A549 (cell line): ENCODE data around the gene GPR55. TPM values are rescaled to one million over a fixed set of nuclear protein-coding genes. Genes with fewer than 3 reads are reported as not detected.
A peak's percentile ranks its signal among the peaks of the same experiment; 100 is the strongest.

Experiments
- ATAC-seq, 2 experiments: fragments of 200-7000 bp in 1 of 2; fragments of >200 bp in 1 of 2; cut with Nextera tagmentation in 1 of 2; cut with Tn5 transposase in 1 of 2; 3 replicates each; pipeline versions ENCODE4 v1.8.0 to v1.9.1; 2018 to 2020; ENCODE audit warnings: mild to moderate bottlenecking in 1 of 2, moderate library complexity in 1 of 2
- CTCF ChIA-PET: fragments of 300-600 bp; sonication (Branson Sonifier 250); formaldehyde crosslinking; extraction: SDS; loops from one replicate; lab custom pipeline; 2021; ENCODE audit warnings: antibody characterized with exemption, inconsistent platforms; lab: Yijun Ruan, JAX
- POLR2A ChIA-PET: fragments of 350-600 bp; formaldehyde crosslinking; extraction: SDS; loops from one replicate; lab custom pipeline; 2021; ENCODE audit warnings: antibody characterized with exemption, inconsistent platforms; lab: Yijun Ruan, JAX
- DNase-seq, 2 experiments: peaks; one replicate each; pipeline versions ENCODE4 v3.0.0 to v3.0.0-alpha.2; 2011 to 2016; ENCODE audit warnings: low read depth in 1 of 2, low spot score in 1 of 2
- FAIRE-seq: peaks from 2 replicates; lab custom pipeline; 2011; peaks lifted over from hg19 to GRCh38; lab: Jason Lieb, UNC
- H3K27ac ChIP-seq, 2 experiments: fragments of >200 bp; sonication (Bioruptor Twin); formaldehyde crosslinking; 3 replicates each; pipeline ENCODE4 v1.5.1; 2016 to 2017
- H3K4me1 ChIP-seq: fragments of >200 bp; sonication (Bioruptor Twin); formaldehyde crosslinking; 3 replicates; pipeline ENCODE4 v1.6.1; 2016
- H3K4me2 ChIP-seq: fragments of >200 bp; sonication (Bioruptor Twin); formaldehyde crosslinking; 3 replicates; pipeline ENCODE4 v1.6.1; 2016
- H3K4me3 ChIP-seq: fragments of >200 bp; sonication (Bioruptor Twin); formaldehyde crosslinking; 3 replicates; pipeline ENCODE4 v1.5.1; 2016
- H3K9me3 ChIP-seq: fragments of >200 bp; sonication (Bioruptor Twin); formaldehyde crosslinking; 3 replicates; pipeline ENCODE4 v1.6.1; 2016
- ATOH8 ChIP-seq: fragments of 250-450 bp; sonication (Bioruptor Pico); IDR thresholded peaks from 2 replicates; pipeline ENCODE4 v1.5.0; 2020; ENCODE audit warnings: low read depth, mild to moderate bottlenecking, moderate library complexity
- E2F6 ChIP-seq: IDR thresholded peaks from 2 replicates; pipeline ENCODE4 v1.6.1; 2012; ENCODE audit warnings: low read depth, borderline replicate concordance
- EHMT2 ChIP-seq: fragments of 200-600 bp; sonication (generic); IDR thresholded peaks from 2 replicates; pipeline ENCODE4 v1.6.1; 2016; ENCODE audit warnings: antibody characterized with exemption, low read depth, mild to moderate bottlenecking, moderate library complexity
- FOSB ChIP-seq: fragments of 250-450 bp; sonication (Bioruptor Pico); IDR thresholded peaks from 2 replicates; pipeline ENCODE4 v1.5.0; 2020; ENCODE audit warnings: mild to moderate bottlenecking, moderate library complexity
- FOXS1 ChIP-seq: fragments of 250-450 bp; sonication (Bioruptor Pico); IDR thresholded peaks from 2 replicates; pipeline ENCODE4 v1.5.0; 2020; ENCODE audit warnings: mild to moderate bottlenecking, moderate library complexity
- HDAC2 ChIP-seq: fragments of 200-600 bp; sonication (generic); IDR thresholded peaks from 2 replicates; pipeline ENCODE4 v1.6.1; 2016
- HES2 ChIP-seq: fragments of >200 bp; sonication (Bioruptor Twin); formaldehyde crosslinking; IDR thresholded peaks from 2 replicates; pipeline ENCODE4 v1.6.1; 2016
- JUNB ChIP-seq: fragments of >200 bp; sonication (Bioruptor Twin); formaldehyde crosslinking; IDR thresholded peaks from 2 replicates; pipeline ENCODE4 v1.6.1; 2016
- KDM1A ChIP-seq: fragments of 200-600 bp; sonication (generic); IDR thresholded peaks from 2 replicates; pipeline ENCODE4 v1.6.1; 2016; ENCODE audit warnings: low read depth, mild to moderate bottlenecking
- KDM5A ChIP-seq: fragments of 200-600 bp; sonication (generic); IDR thresholded peaks from 2 replicates; pipeline ENCODE4 v1.6.1; 2016; ENCODE audit warnings: antibody characterized with exemption, mild to moderate bottlenecking
- NPAS2 ChIP-seq: fragments of 250-450 bp; sonication (Bioruptor Pico); IDR thresholded peaks from 2 replicates; pipeline ENCODE4 v1.8.0; 2022; ENCODE audit warnings: mild to moderate bottlenecking, moderate library complexity, borderline replicate concordance
- PHF8 ChIP-seq: fragments of 200-600 bp; sonication (generic); IDR thresholded peaks from 2 replicates; pipeline ENCODE4 v1.6.1; 2016; ENCODE audit warnings: low read depth, mild to moderate bottlenecking, antibody characterized with exemption, moderate library complexity, borderline replicate concordance
- RAD21 ChIP-seq, 2 experiments: fragments of >200 bp in 1 of 2; sonication (Bioruptor Twin) in 1 of 2; formaldehyde crosslinking in 1 of 2; IDR thresholded peaks in 1 of 2; conservative IDR thresholded peaks in 1 of 2; 2 replicates in 1 of 2; 3 replicates in 1 of 2; pipeline ENCODE4 v1.6.1; 2012 to 2018; ENCODE audit warnings: inconsistent platforms in 1 of 2
- RARB ChIP-seq: fragments of 250-450 bp; sonication (Bioruptor Pico); IDR thresholded peaks from 2 replicates; pipeline ENCODE4 v1.8.0; 2021; ENCODE audit warnings: mild to moderate bottlenecking, moderate library complexity
- REST ChIP-seq: fragments of 200-600 bp; sonication (generic); IDR thresholded peaks from 2 replicates; pipeline ENCODE4 v1.6.1; 2016; ENCODE audit warnings: antibody characterized with exemption, mild to moderate bottlenecking, moderate library complexity
- SREBF2 ChIP-seq: fragments of 450-650 bp; IDR thresholded peaks from 2 replicates; pipeline ENCODE4 v1.6.1; 2014; ENCODE audit warnings: mild to moderate bottlenecking, moderate library complexity
- TP53 ChIP-seq: fragments of 250-450 bp; sonication (Bioruptor Pico); IDR thresholded peaks from 2 replicates; pipeline ENCODE4 v1.5.0; 2021; ENCODE audit warnings: mild to moderate bottlenecking, moderate library complexity
- ZFP36 ChIP-seq: fragments of 450-650 bp; IDR thresholded peaks from 2 replicates; pipeline ENCODE4 v1.6.1; 2014; ENCODE audit warnings: borderline replicate concordance; ENCODE audit not compliant: partially characterized antibody
- ZSCAN20 ChIP-seq: fragments of 250-450 bp; sonication (Bioruptor Pico); IDR thresholded peaks from 2 replicates; pipeline ENCODE4 v1.8.0; 2022; ENCODE audit warnings: mild to moderate bottlenecking, moderate library complexity
- WGBS: methylation state at CpG from one replicate; pipeline ENCODE4 v1.1.6; 2017; ENCODE audit errors: missing lambda C conversion rate; 5-methylcytosine and 5-hydroxymethylcytosine counted together
- polyA plus RNA-seq, 4 experiments: library from polyadenylated mRNA; depleted of rRNA in 3 of 4; stranded (reverse); fragments of >200 nt; fragmentation: RNase III in 1 of 4; extraction: RNeasy Plus Mini Kit Qiagen cat#74134 plus additional on column Dnase treatment in 1 of 4; gene quantifications; 2 replicates in 3 of 4; 3 replicates in 1 of 4; pipeline ENCODE4 v1.2.3, GENCODE V29; 2011 to 2017

The GPR55 gene
- polyA plus RNA-seq, 2 of the 4 experiments (the other 2 are of a cell fraction), result not detected

- 84% methylated on average over 14 of the region's 15 CpGs for WGBS
- H3K27ac ChIP-seq, result no peak overlapping the region
- peaks cover 21% of the 10 kb centered on the region for H3K4me1 ChIP-seq
- no peak overlapping the region for H3K4me2 ChIP-seq
- ChIA-PET POLR2A (no interaction called here), CTCF (interaction anchor here (0.6 to 3.1 kb wide), 4 partner anchors 20 to 846 kb away, joined by 3 to 9 read pairs (median 6); no protein-coding TSS in a partner anchor)
- ATAC-seq (no peak), FAIRE-seq (no peak), DNase-seq (no peak)
- no peaks in the 10 kb centered on the region for H3K9me3 ChIP-seq
- TF ChIP-seq PHF8, result no peak
- no peak for TF ChIP-seq KDM1A
- no peak for TF ChIP-seq ZFP36
- TF ChIP-seq ZSCAN20 (CRISPR knock-in tag), result no peak
- H3K4me3 ChIP-seq, result no peak overlapping the region
These were observed 56.7 kb downstream of the GPR55 start for GRCh38 chr2:230868161-230868946.

GRCh38 chr2:230866756-230867523 is 58.1 kb downstream of the GPR55 start:
- Histone ChIP-seq H3K4me1 (peaks cover 21% of the 10 kb centered on the region), H3K4me2 (no peak overlapping the region), H3K9me3 (no peaks in the 10 kb centered on the region), H3K4me3 (no peak overlapping the region), H3K27ac (no peak overlapping the region)
- FAIRE-seq (no peak), ATAC-seq (0 out of 6 replicates have a peak, but pooled peaks of 1 of the 2 experiments have one; percentile 7), DNase-seq (no peak)
- ChIA-PET POLR2A (interaction anchor here (1.2 kb wide), 1 partner anchor 184 kb away, joined by 4 read pairs; no protein-coding TSS in a partner anchor), CTCF (interaction anchor here (0.7 to 1.3 kb wide), 4 partner anchors 12 to 121 kb away, joined by 3 to 6 read pairs (median 4); no protein-coding TSS in a partner anchor)
- WGBS, result 64% methylated on average over 11 of the region's 13 CpGs
- TF ChIP-seq HDAC2 (no peak), FOSB (CRISPR knock-in tag) (no peak), RARB (no peak), SREBF2 (no peak), ZFP36 (no peak), ATOH8 (CRISPR knock-in tag) (no peak), E2F6 (no peak), FOXS1 (CRISPR knock-in tag) (no peak), REST (no peak), NPAS2 (CRISPR knock-in tag) (no peak), TP53 (no peak), RAD21 (conservative IDR thresholded peaks at IDR 0.05 in 1 of 2, IDR thresholded peaks at IDR 0.05 in 1 of 2) (no peak), EHMT2 (no peak), JUNB (no peak), HES2 (no peak), KDM5A (no peak)
